GM18502 (cell line): ENCODE data around the gene MAP3K8.

ENCODE experiments used
- ATAC-seq: cut with Tn5 transposase; IDR thresholded peaks from one replicate; pipeline ENCODE4 v1.9.1; 2021; ENCODE audit warnings: mild to moderate bottlenecking; ENCODE audit not compliant: unreplicated experiment, poor library complexity

Gene MAP3K8

GRCh38 chr10:30433730-30434272, at the start of gene MAP3K8:
TSS of gene MAP3K8 (plus strand) at chr10:30434184. CDS start at chr10:30438939, 4,755 bp downstream.
- ATAC-seq: peak; percentile 70

GRCh38 chr10:30384701-30385201, 49.2 kb upstream of the MAP3K8 start:
- ATAC-seq: no peak

DNA sequence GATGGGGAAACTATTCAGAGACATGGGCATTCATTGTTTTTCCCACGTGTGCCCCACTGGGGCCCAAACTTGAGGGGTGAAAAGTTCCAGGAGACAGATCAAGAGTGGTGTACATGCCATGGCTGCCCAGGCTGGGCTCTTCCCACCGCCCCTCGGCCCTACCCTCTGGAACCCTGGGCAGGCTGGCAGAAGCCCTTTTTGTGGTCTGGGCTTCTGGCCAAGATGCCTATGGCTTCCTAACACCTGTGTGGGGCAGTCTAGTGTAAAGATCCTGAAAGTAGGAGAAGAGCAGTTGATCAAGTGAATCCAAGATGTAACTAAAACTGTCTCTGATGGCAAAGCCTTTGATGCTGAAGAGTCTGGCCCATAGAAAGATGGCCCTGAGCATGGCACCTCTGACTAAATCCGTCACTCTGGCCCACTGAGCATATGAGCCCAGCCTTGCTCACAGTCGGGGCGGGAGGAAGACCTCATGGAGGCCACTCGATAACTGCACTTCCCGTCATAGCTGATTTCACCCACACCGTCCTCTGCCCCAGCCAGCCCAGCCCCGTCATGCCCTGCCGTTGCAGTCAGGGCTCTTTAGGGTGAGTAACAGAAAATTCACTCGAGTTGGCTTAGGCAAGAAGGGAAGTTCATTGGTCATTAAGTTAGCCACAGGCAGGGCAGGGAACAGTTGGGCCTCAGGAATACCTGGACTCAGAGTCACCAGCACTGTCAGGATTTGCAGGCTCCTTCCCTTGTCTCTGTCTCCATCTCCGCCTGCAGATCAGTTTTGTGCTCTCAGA, 47.0 kb upstream of the MAP3K8 start:
- no peak for ATAC-seq

- no peak for ATAC-seq
Observed at GRCh38 chr10:30387646-30388243, 46.2 kb upstream of the MAP3K8 start.

- no peak for ATAC-seq
Observed at GRCh38 chr10:30389543-30389942, 44.4 kb upstream of the MAP3K8 start.

- ATAC-seq: no peak
Observed at GRCh38 chr10:30390207-30390606, 43.8 kb upstream of the MAP3K8 start.

DNA sequence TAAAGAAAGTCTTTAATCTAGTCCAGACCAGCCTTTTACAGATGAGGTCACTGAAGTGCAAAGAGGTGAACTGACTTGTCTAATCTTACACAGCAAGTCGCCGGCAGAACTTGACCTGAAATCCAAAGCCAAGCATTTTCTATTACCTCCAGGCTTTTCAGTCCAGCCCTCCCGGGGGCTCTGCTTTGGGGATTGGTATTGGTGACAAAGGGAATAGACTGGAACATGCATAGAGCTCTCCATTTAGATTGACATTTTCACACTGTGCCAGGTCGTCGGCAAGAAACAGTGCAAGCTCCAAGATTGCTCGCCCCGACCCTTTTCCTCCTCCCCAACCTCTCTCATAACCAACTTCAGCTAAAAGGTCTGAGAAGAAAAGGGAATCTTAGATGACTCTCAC, 42.7 kb upstream of the MAP3K8 start:
- ATAC-seq: no peak

DNA sequence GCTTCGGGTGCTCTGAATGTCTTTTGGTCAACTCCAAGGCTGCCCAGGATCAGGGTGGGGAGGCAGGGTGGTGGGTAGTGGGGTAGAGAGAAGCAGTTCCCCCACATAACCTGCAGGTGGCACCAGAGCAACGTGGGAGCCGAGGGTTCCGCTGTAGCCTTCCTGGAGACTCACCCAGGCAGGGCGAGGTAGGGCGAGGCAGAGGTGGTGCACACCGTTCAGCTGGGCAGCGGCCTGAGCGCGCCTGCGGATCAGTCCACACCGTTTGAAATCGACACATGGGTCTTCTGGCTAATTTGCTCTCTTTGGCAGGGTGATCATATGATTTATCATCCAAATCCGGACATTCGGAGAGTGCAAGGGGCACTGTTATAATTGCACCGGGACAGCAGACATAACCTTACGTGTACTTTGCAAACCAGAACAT, 41.4 kb upstream of the MAP3K8 start:
- ATAC-seq: peak; percentile 92

DNA sequence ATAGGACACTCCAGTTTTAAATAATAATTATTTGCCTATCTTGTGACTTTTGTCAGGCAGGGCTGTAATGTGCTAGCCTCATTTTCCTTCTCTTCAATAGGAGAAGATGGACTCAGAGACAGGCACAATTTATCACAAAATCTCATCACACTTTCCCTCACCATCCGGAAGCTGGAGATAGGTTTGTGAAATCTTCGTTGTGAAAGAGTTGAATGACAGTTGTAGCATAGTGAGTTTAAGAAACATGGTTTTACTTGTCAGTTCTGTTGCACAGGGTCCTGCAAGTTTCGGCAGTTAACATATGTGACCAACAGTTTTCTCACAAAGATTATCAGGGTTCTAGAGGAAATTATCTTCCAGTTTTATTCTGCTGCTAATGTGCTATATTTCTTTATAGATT, 37.7 kb upstream of the MAP3K8 start:
- no peak for ATAC-seq

GRCh38 chr10:30396698-30397097, 37.3 kb upstream of the MAP3K8 start:
- no peak for ATAC-seq

DNA sequence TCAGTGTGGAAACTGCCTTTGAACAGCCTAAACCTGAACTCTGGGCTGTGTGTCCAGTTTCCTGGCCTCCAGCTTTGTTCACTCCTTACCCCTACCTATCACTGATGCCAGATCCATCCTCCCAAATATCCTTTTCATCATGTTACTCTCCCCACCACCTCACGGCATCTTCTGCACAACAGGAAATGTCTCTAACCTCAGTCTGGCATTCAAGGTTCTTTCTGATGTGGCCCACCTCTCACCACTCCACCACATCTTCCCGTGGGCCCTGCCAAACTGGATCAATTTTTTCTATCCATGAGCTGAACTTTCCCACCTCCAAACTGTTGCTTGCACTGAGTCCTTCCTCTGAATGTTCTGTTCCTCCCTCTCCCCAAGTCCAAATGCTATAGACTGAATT, 35.8 kb upstream of the MAP3K8 start:
- no peak for ATAC-seq

DNA sequence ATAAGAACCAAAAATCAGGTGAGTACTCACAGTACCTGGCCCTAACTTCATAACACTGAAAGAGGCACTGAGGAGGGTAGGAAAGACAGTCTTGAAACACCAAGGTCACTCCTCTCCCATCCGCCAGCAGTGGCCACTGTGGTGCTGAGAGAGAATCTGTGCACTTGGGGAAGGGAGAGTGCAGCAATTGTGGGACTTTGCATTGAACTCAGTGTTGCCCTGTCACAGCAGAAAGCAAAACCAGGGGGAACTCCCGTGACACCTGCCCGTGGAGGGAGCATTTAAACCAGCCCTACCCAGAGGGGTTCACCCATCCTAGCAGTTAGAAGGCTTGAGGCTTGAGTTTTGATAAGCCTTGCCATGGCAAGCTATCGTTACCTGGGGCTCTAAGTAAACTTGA, 35.2 kb upstream of the MAP3K8 start:
- ATAC-seq: peak; percentile 59

DNA sequence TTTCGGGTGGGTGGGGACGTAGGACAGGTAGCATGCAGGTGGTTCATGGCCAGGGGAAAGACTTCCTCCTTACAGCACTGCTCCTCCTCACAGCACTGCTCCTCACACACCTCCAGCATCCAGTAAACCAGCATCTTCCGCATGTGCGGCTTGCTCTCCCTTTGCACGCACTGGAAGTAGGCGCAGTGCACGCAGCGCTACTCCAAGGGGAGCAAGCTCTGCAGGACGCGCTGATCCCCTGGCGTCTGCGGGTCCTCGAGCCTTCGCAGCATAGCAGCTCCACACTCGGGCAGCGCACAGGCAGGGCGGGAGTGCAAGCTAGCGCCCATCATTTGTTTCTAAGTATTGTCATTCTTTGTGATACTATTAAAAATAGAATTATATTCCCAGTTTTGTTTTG, 30.5 kb upstream of the MAP3K8 start:
- ATAC-seq: no peak

GRCh38 chr10:30404540-30404939, 29.4 kb upstream of the MAP3K8 start:
- no peak for ATAC-seq

GRCh38 chr10:30411263-30411662, 22.7 kb upstream of the MAP3K8 start:
- no peak for ATAC-seq

DNA sequence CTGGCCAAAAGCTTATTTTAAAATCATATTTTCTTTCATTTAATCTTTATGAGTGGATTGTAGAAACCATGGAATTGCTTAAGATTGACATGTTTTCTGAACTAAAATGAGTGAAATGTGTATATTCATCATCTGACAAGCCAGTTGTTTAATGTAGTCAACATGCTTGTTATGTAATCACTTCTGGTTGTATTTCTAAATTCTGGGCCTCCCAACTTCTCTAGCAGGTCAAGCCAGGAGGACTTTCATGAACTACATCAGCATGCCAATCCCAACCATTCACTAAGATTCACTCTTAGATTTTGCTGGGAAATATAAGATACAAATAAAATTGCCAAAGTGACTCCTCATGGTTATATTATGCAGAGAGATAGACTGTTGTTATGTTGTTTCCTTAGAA, 21.1 kb upstream of the MAP3K8 start:
- ATAC-seq: no peak

DNA sequence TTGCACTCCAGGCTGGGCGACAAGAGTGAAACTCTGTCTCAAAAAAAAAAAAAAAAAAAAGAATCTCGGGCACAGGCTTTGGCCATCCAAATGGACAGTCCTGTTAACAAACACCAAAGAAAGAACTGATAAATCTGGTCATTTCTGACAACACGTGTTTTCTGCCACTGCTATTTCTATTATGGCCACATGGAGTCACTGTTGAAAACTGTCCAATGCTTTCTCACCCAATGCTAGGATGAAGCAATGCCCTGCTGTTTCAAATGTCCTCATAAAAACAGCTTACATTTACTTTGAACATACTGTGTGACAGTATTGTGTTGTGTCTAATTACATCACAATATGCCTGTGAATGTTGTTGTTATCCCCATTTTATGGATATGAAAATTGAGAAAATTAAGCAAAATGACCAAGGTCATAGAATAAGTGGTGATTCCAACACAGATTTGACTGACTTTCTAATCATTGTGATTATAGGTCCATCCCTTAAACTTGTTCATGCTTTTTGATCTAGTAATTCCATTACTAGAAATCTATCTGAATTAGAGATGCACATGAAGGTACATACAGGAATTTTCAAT, 19.9 kb upstream of the MAP3K8 start:
- ATAC-seq: peak; percentile 53

DNA sequence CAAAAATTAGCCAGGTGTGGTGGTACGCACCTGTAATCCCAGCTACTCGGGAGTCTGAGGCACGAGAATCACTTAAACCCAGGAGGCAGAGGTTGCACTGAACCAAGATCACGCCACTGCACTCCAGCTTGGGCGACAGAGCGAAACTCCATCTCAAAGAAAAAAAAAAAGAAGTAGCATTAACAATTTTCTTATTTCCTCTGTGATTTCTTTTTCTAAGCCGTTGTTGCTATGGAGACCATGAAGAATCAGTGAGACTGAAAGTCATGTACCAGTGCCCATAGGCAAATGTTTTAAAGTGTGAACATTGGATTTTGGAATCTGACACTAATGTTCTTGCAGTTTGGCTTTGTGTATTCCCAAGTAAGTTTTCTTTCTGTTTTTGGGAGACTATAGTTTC, 18.4 kb upstream of the MAP3K8 start:
- no peak for ATAC-seq

DNA sequence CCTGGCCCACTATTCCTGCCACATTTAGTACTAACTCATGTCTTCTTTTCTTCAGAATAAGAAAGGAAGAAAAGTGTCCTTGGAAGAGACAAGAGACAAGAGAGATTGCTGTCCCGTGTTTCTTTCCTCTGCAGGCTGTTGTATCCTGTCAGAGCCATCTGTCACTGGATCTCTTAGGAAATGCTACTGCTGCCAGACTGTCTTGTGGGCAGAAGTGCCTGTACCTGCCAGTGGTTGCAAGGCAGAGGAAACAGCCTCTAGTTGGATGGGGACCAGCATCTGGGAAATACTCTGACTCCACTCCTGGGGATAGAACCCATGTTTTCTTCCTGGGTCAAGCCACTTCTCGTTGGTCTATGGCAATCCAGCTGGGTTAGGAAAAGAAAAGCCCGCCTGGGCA, 16.7 kb upstream of the MAP3K8 start:
- no peak for ATAC-seq

DNA sequence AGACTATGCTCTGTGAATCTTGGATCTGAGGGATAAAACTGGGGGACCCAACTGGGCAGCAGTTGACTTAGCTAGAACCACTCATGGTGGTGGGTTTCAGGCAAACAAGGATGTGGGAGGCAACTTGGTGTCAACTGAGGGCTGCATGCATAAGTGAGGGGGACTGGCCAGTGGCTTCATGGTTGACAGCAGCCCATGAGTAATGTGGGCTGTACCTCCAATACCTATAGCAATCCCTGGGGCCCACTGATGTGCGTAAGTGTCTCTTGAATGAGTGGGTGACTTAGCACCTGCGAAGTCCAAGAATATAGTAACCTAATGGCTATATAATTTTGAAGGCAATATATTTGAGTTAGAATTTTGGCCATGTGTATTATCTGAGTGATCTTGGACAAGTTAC, 13.7 kb upstream of the MAP3K8 start:
- ATAC-seq: peak; percentile 53

GRCh38 chr10:30420766-30421165, 13.2 kb upstream of the MAP3K8 start:
- ATAC-seq: no peak
